Hepatocyte (in vitro differentiated cells): ENCODE data around the gene ELMO3.

ENCODE experiments used
- EZH2 ChIP-seq: fragments of 200-600 bp; sonication (generic); IDR thresholded peaks from 2 replicates; pipeline ENCODE4 v1.6.1; 2016; ENCODE audit warnings: antibody characterized with exemption, mild to moderate bottlenecking, borderline replicate concordance
- EZH2phosphoT487 ChIP-seq: fragments of 200-600 bp; sonication (generic); IDR thresholded peaks from one replicate; pipeline ENCODE4 v1.6.1; 2018; ENCODE audit warnings: antibody characterized with exemption, mild to moderate bottlenecking, low read depth, moderate library complexity; ENCODE audit not compliant: unreplicated experiment, severe bottlenecking
- TF ChIP-seq, protein P1 (sequence below): fragments of 200-600 bp; sonication (generic); IDR thresholded peaks from 2 replicates; pipeline ENCODE4 v1.5.1; 2016; ENCODE audit warnings: antibody characterized with exemption, mild to moderate bottlenecking; ENCODE audit not compliant: poor library complexity

DNA sequence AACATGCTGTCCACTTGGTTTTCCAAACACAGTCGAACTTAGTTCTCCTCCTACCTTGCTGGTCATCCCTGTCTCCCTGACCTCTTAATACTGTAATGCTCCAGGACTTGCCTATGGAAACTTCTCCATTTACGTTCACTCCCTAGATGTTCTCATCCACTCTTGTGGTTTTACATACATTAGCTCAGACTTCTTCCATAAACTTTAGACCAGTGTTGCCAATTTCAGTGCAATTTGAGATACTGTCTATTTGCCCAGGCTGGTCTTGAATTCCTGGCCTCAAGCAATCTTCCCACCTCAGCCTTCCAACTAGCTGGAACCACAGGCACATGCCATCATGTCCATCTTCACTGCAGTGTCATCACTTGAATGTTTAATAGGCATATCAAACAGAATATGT, 16.6 kb upstream of the ELMO3 start:
- TF ChIP-seq, protein P1, sequence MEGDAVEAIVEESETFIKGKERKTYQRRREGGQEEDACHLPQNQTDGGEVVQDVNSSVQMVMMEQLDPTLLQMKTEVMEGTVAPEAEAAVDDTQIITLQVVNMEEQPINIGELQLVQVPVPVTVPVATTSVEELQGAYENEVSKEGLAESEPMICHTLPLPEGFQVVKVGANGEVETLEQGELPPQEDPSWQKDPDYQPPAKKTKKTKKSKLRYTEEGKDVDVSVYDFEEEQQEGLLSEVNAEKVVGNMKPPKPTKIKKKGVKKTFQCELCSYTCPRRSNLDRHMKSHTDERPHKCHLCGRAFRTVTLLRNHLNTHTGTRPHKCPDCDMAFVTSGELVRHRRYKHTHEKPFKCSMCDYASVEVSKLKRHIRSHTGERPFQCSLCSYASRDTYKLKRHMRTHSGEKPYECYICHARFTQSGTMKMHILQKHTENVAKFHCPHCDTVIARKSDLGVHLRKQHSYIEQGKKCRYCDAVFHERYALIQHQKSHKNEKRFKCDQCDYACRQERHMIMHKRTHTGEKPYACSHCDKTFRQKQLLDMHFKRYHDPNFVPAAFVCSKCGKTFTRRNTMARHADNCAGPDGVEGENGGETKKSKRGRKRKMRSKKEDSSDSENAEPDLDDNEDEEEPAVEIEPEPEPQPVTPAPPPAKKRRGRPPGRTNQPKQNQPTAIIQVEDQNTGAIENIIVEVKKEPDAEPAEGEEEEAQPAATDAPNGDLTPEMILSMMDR, result no peak
- no peak for TF ChIP-seq EZH2
- TF ChIP-seq EZH2phosphoT487, result no peak
